GM23338 (cell line): Measurements from ENCODE around the gene FBXL17. TPM values are rescaled to one million over a fixed set of nuclear protein-coding genes. Genes with fewer than 3 reads are reported as not detected.

Experiments
- ATAC-seq: fragments of 200-7000 bp; cut with Tn5 transposase; 3 replicates; pipeline ENCODE4 v1.9.1; 2020
- DNase-seq: peaks from one replicate; pipeline ENCODE4 v3.0.0-alpha.2; 2015; ENCODE audit warnings: low spot score
- H2AFZ ChIP-seq: fragments of 200-600 bp; sonication (generic); 2 replicates; pipeline ENCODE4 v1.8.0; 2016; ENCODE audit warnings: antibody characterized with exemption, mild to moderate bottlenecking, moderate library complexity
- H3F3A ChIP-seq: fragments of 200-600 bp; sonication (generic); replicated peaks from 2 replicates; pipeline ENCODE4 v1.8.0; 2017; ENCODE audit warnings: antibody characterized with exemption, mixed run types, low read depth
- H3K27ac ChIP-seq: fragments of 200-600 bp; sonication (generic); 2 replicates; pipeline ENCODE4 v1.6.1; 2016; ENCODE audit warnings: low read depth
- H3K27me3 ChIP-seq: fragments of 200-600 bp; sonication (generic); 2 replicates; pipeline ENCODE4 v1.8.0; 2016; ENCODE audit warnings: mild to moderate bottlenecking, mixed run types, moderate library complexity; ENCODE audit not compliant: insufficient read depth
- H3K36me3 ChIP-seq: fragments of 200-600 bp; sonication (generic); 2 replicates; pipeline ENCODE4 v1.8.0; 2016; ENCODE audit warnings: mild to moderate bottlenecking; ENCODE audit not compliant: insufficient read depth
- H3K4me1 ChIP-seq: fragments of 200-600 bp; sonication (generic); 2 replicates; pipeline ENCODE4 v1.8.0; 2016; ENCODE audit warnings: mild to moderate bottlenecking, moderate library complexity; ENCODE audit not compliant: insufficient read depth
- H3K4me2 ChIP-seq: fragments of 200-600 bp; sonication (generic); 2 replicates; pipeline ENCODE4 v1.7.1; 2017; ENCODE audit warnings: mixed run types
- H3K4me3 ChIP-seq: fragments of 200-600 bp; sonication (generic); 2 replicates; pipeline ENCODE4 v1.6.1; 2016; ENCODE audit warnings: mixed run types
- H3K79me2 ChIP-seq: fragments of 200-600 bp; sonication (generic); replicated peaks from 2 replicates; pipeline ENCODE4 v1.8.0; 2017; ENCODE audit warnings: mild to moderate bottlenecking; ENCODE audit not compliant: insufficient read depth
- H3K9me2 ChIP-seq: fragments of 200-600 bp; sonication (generic); 2 replicates; pipeline ENCODE4 v1.8.0; 2017; ENCODE audit not compliant: insufficient read depth
- H4K20me1 ChIP-seq: fragments of 200-600 bp; sonication (generic); replicated peaks from 2 replicates; pipeline ENCODE4 v1.8.0; 2017; ENCODE audit warnings: mild to moderate bottlenecking; ENCODE audit not compliant: insufficient read depth
- H3K27ac Mint-ChIP-seq: 2 replicates; pipeline ENCODE4 v1.8.0; 2020; ENCODE audit warnings: inconsistent platforms, mild to moderate bottlenecking, moderate library complexity, mixed read lengths
- H3K27me3 Mint-ChIP-seq: 3 replicates; pipeline ENCODE4 v1.8.0; 2022; ENCODE audit warnings: low read depth, mild to moderate bottlenecking, moderate library complexity, mixed read lengths, inconsistent platforms; ENCODE audit not compliant: insufficient read depth, poor library complexity
- H3K36me3 Mint-ChIP-seq: 3 replicates; pipeline ENCODE4 v1.8.0; 2021; ENCODE audit warnings: low read depth, mild to moderate bottlenecking, inconsistent platforms, moderate library complexity, mixed read lengths
- H3K4me1 Mint-ChIP-seq: 3 replicates; pipeline ENCODE4 v1.8.0; 2020; ENCODE audit warnings: mild to moderate bottlenecking, inconsistent platforms, mixed read lengths
- H3K4me3 Mint-ChIP-seq: 3 replicates; pipeline ENCODE4 v1.8.0; 2021; ENCODE audit warnings: moderate library complexity, mild to moderate bottlenecking, inconsistent platforms, mixed read lengths
- H3K9me3 Mint-ChIP-seq: 3 replicates; pipeline ENCODE4 v1.8.0; 2020; ENCODE audit warnings: moderate library complexity, mild to moderate bottlenecking, inconsistent platforms, mixed read lengths
- CREB1 ChIP-seq: fragments of 250-450 bp; sonication (Bioruptor Pico); IDR thresholded peaks from 2 replicates; pipeline ENCODE4 v1.5.0; 2020; ENCODE audit warnings: low read depth, mild to moderate bottlenecking, moderate library complexity
- CTCF ChIP-seq, 2 experiments: fragments of 200-600 bp in 1 of 2; sonication (generic) in 1 of 2; conservative IDR thresholded peaks; 2 replicates each; pipeline versions ENCODE4 v1.5.1 to v1.6.1; 2016 to 2017; ENCODE audit warnings: antibody characterized with exemption in 2 of 2, low read depth in 2 of 2, mild to moderate bottlenecking in 2 of 2, moderate library complexity in 1 of 2
- EZH2 ChIP-seq: fragments of 200-600 bp; sonication (generic); IDR thresholded peaks from one replicate; pipeline ENCODE4 v1.8.0; 2017; ENCODE audit warnings: antibody characterized with exemption, mild to moderate bottlenecking, low read depth; ENCODE audit not compliant: unreplicated experiment
- JUNB ChIP-seq: IDR thresholded peaks from one replicate; pipeline ENCODE4 v1.6.1; 2016; ENCODE audit warnings: antibody characterized with exemption; ENCODE audit not compliant: unreplicated experiment
- NANOG ChIP-seq: IDR thresholded peaks from 2 replicates; pipeline ENCODE4 v1.6.1; 2016; ENCODE audit warnings: antibody characterized with exemption, borderline replicate concordance
- POLR2AphosphoS5 ChIP-seq: IDR thresholded peaks from 2 replicates; pipeline ENCODE4 v1.6.1; 2016; ENCODE audit warnings: antibody characterized with exemption, low read depth
- STAT1 ChIP-seq: IDR thresholded peaks from one replicate; pipeline ENCODE4 v1.6.1; 2016; ENCODE audit warnings: antibody characterized with exemption; ENCODE audit not compliant: unreplicated experiment
- ZNF462 ChIP-seq: fragments of 250-450 bp; sonication (Bioruptor Pico); IDR thresholded peaks from 2 replicates; pipeline ENCODE4 v1.5.0; 2020; ENCODE audit warnings: mild to moderate bottlenecking, moderate library complexity
- polyA plus RNA-seq: library from polyadenylated mRNA; unstranded; fragments of >200 nt; fragmentation: Nextera tagmentation; extraction: Ambion mirVana; gene quantifications from 2 replicates; pipeline ENCODE4 v1.2.1, GENCODE V29; 2016
- total RNA-seq: library from RNA; depleted of rRNA; stranded (reverse); fragments of >200 nt; shearing (Covaris generic); gene quantifications from 2 replicates; pipeline ENCODE4 v1.2.3, GENCODE V29; 2014

FBXL17 gene
- total and polyA plus RNA-seq, 2 experiments from 2014 or later, result 2.0 to 2.7 TPM

GRCh38 chr5:108259306-108259705 is 122.6 kb downstream of the FBXL17 start:
- no peaks in the 10 kb centered on the region for H3K9me3 Mint-ChIP-seq
- H3K36me3 ChIP-seq, result no peaks in the 10 kb centered on the region
- H3K4me3 Mint-ChIP-seq, result no peak overlapping the region
- TF ChIP-seq EZH2 (no peak), ZNF462 (CRISPR knock-in tag) (no peak), STAT1 (no peak), CTCF (conservative IDR thresholded peaks at IDR 0.05; ENCODE audit: low read depth in 2 of 2) (no peak), NANOG (no peak), POLR2AphosphoS5 (no peak), CREB1 (CRISPR knock-in tag) (no peak), JUNB (no peak)
- no peaks in the 10 kb centered on the region for H3K79me2 ChIP-seq
- H3F3A ChIP-seq, result no peaks in the 10 kb centered on the region
- no peak overlapping the region for H3K27ac Mint-ChIP-seq
- H3K4me1 Mint-ChIP-seq, result peaks cover 18% of the 10 kb centered on the region; the same call in 2 of the 3 replicates
- peaks cover 1% of the 10 kb centered on the region for H3K27me3 Mint-ChIP-seq
- H3K27ac ChIP-seq, result no peak overlapping the region
- no peaks in the 10 kb centered on the region for H3K36me3 Mint-ChIP-seq
- H3K4me1 ChIP-seq, result peaks cover 6% of the 10 kb centered on the region; the same call in 1 of the 2 replicates
- DNase-seq (peak; percentile 34), ATAC-seq (no peak; the same call in 2 of the 3 replicates)
- no peaks in the 10 kb centered on the region for H3K27me3 ChIP-seq
- H3K4me3 ChIP-seq, result no peak overlapping the region
- H3K4me2 ChIP-seq, result no peak overlapping the region
- H2AFZ ChIP-seq, result no peak overlapping the region
- no peaks in the 10 kb centered on the region for H4K20me1 ChIP-seq
- H3K9me2 ChIP-seq, result no peaks in the 10 kb centered on the region
